ENCODE measurements around the gene CEACAM19.

CEACAM19 gene

DNA sequence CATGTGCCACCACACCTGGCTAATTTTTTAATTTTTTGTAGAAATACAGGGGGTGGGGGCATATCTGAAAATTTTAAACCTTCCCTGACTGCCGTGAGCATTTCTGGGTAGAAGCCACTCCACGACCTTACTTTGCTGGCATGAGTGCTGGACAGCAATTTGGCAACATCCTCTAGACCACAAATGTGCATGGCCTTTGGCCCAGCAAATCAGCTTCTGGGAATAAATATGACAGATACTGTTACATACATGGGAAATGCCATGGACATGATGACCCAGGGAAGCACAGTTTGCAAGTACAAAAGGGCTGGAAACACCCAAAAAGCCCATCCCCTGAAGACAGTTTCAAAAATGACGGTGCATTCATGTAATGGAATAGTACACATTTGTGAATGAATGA lies 30.8 kb upstream of the CEACAM19 start:
- DNase-seq (ENCODE audit: insufficient read length, low spot score) (no peak), FAIRE-seq (no peak)
- TF ChIP-seq POLR2A (IDR thresholded peaks at IDR 0.05; ENCODE audit: low read depth, low read length) = no peak

DNA sequence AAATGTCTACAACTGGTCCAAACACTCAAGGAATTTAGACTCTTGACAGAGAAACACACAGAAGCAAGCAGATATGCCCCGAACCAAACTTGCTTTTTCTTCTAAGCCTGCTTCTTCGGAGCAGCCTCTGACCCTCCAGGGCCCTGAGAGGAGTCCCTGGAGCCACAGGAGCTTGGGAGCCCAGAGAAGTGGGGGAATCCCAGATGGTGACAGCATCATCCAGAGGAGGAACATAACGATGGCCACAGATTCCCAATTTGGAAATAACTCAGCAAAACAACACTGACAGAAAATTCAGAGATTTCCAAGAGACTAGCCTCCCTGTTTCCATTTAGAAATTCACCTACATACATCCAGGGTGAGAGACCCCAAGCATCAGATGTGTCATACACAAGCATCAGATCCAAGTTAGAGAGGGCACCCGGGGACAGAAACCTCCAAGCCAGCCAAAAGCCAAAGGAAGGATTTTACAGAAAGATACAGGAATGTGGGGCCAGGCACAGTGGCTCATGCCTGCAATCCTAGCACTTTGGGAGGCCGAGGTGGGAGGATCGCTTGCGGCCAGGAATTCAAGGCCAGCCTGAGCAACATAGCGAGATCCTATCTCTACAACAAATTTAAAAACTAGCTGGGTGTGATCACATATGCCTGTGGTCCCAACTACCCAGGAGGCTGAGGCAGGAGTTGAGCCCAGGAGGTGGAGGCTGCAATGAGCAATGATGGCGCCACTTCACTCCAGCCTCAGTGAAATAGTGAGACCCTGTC lies 29.6 kb upstream of the CEACAM19 start:
- DNase-seq (ENCODE audit: insufficient read length, low spot score) = no peak
- no peak for TF ChIP-seq POLR2A (IDR thresholded peaks at IDR 0.05; ENCODE audit: low read depth, low read length)
- no peak for FAIRE-seq

DNA sequence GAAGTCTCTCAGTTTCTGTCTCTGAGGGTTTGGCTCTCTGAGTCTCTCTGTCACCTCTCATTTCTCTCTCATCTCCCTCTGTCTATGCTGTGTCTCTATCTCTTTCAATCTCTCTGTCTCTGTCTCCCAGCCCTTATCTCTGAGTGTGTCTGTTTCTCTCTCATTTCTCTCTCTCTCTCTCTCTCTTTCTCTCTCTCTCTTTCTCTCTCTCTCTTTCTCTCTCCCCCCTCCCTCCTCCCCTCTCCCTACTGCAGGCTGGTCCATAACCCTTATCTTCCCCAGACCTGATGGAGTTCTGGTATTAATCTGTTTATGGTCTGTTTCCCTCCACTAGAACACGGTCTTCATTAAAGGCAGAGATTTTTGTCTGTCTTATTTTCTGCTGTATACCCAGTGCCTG lies 28.9 kb upstream of the CEACAM19 start:
- TF ChIP-seq POLR2A (IDR thresholded peaks at IDR 0.05; ENCODE audit: low read depth, low read length) = no peak

DNA sequence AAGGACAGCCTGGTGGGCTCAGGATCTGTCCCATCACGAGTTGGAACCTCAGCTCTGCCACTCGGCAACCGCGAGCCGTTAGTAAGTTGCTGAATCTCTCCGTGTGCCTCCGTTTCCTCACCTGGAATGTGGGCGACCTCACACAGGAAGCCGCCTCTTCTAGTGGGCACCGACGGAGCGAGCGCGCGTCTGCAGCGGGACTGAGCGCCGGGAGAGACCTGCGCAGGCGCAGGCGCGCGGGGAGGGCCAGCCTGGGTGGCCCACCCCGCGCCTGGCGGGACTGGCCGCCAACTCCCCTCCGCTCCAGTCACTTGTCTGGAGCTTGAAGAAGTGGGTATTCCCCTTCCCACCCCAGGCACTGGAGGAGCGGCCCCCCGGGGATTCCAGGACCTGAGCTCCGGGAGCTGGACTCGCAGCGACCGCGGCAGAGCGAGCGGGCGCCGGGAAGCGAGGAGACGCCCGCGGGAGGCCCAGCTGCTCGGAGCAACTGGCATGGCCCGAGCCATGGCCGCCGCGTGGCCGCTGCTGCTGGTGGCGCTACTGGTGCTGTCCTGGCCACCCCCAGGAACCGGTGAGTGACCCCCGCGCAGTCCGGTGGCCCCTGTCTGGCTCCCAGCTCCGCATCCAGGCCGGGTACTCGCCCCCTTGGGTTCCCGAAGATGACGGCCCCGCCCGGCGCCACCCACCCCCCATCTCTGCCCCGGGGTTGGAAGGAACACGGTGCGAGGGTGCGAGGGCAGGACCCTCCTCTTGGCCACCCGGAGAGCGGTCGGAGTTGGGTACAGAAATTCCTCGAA lies 27.5 kb upstream of the CEACAM19 start, which contains the start of gene PVR:
TSS of gene PVR (plus strand) at position 306 of the 797 bp plus-strand sequence. CDS start at position 493, 187 bp downstream.
- TF ChIP-seq POLR2A (IDR thresholded peaks at IDR 0.05; ENCODE audit: low read depth, low read length) = no peak; the same call in 1 of the 2 replicates
- FAIRE-seq (no peak), DNase-seq (ENCODE audit: insufficient read length, low spot score) (peak; percentile 87)

More for the DNA sequence above, 28.9 kb upstream of the CEACAM19 start:
- no peak for FAIRE-seq
- no peak for DNase-seq (ENCODE audit: insufficient read length, low spot score)

DNA sequence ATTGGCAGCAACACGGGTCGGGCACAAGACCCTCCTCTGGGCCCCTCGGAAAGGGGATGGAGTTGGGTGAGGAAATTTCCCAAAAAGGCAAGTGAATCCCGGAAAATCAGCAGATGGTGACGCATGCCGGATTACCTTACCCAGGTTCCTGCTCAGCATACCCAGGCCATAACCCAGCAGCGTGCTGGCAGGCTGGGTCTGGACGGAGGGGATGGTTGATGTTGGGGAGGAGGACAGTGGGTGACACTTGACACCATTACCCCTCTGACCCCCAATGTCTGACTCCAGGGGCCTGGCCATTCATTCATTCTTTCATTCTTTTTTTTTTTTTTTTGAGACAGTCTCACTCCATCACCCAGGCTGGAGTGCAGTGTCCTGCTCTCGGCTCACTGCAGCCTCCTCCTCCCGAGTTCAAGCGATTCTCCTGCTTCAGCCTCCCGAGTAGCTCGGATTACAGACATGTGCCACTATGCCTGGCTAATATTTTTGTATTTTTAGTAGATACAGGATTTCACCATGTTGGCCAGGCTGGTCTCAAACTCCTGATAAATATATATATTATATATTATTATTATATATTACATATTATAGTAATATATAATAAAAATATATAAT lies 26.8 kb upstream of the CEACAM19 start:
- no peak for FAIRE-seq
- peak; percentile 60 for DNase-seq (ENCODE audit: insufficient read length, low spot score)
- TF ChIP-seq POLR2A (IDR thresholded peaks at IDR 0.05; ENCODE audit: low read depth, low read length) = no peak

DNA sequence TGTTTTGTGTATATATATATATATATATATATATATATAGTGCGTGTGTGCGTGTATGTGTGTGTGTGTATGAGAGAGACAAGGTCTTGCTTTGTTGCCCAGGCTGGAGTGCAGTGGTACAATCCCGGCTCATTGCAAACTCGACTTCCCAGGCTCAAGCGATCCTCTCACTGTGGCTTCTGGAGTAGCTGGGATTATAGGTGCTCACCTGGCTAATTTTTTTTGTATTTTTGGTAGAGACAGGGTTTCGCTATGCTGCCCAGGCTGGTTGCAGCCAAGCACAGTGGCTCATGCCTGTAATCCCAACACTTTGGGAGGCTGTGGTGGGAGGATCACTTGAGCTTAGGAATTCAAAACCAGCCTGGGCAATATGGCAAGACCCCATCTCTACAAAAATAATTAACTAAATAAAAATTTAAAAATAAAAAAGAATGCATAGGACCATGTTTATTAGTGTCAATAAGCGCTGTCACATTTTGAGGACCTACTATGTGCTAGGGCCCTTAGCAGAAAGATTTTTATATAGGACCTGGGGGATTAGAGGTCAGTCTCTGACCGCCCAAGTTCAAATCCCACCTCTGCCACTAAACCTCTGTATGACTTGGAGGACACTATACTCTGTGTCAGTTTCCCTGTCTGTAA lies 25.8 kb upstream of the CEACAM19 start:
- FAIRE-seq = no peak
- no peak for TF ChIP-seq POLR2A (IDR thresholded peaks at IDR 0.05; ENCODE audit: low read depth, low read length)

DNA sequence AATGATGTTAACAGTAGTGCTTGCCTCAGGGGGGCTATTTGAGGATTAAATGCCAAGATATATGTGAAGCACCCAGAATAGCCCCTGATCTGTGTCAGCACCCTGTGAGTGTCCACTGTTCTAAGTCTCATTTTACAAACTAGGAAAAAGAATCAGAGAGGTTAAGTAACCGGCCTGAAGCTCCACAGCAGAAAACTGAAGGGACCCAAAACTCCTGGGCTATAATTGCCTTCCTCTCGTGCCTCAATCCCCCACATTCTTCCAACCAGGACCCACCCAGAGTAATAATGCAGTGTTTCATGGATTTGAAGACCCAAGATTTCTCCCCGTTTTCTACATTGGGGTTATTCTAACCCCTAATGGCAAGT lies 25.2 kb upstream of the CEACAM19 start:
- DNase-seq (ENCODE audit: insufficient read length, low spot score) (no peak), FAIRE-seq (no peak)
- TF ChIP-seq POLR2A (IDR thresholded peaks at IDR 0.05; ENCODE audit: low read depth, low read length) = no peak

More for the DNA sequence above, 25.8 kb upstream of the CEACAM19 start:
- no peak for DNase-seq (ENCODE audit: insufficient read length, low spot score)

DNA sequence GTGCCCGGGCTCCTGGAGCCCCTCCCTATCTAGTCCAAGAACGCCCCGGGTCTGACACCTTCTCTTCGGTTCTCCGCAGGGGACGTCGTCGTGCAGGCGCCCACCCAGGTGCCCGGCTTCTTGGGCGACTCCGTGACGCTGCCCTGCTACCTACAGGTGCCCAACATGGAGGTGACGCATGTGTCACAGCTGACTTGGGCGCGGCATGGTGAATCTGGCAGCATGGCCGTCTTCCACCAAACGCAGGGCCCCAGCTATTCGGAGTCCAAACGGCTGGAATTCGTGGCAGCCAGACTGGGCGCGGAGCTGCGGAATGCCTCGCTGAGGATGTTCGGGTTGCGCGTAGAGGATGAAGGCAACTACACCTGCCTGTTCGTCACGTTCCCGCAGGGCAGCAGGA lies 24.1 kb upstream of the CEACAM19 start:
- no peak for TF ChIP-seq POLR2A (IDR thresholded peaks at IDR 0.05; ENCODE audit: low read depth, low read length)
- DNase-seq (ENCODE audit: insufficient read length, low spot score) = no peak
- no peak for FAIRE-seq

DNA sequence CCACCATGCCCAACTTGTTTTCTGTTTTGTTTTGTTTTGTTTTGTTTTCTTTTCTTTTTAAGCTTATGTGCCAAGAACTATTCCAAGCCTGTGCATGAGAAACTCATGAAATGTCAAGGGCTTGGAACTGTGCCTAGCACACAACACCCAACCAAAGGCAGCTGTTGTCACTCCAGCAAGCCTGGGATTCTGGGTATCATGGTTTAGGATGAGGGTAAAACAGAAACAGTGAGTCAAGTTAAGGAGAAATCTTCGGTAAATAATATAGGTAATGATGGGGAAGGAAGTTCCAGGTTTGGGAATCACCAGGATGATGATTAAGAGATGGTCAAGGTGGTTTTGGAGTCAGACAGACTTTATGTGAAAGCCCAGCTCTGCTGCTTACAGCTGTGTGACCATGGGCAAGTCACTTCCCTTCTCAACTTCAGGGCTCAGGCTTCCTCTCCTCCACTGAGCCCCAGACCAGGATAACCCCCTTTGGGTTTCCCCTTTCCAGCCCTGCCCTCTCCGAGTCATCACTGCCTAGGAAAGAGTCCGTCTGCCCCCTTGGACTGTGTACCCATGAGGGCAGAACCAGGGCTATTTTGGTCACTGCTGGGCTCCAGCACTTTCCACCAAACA lies 22.5 kb upstream of the CEACAM19 start:
- DNase-seq (ENCODE audit: insufficient read length, low spot score) = no peak
- no peak for TF ChIP-seq POLR2A (IDR thresholded peaks at IDR 0.05; ENCODE audit: low read depth, low read length)
- no peak for FAIRE-seq

DNA sequence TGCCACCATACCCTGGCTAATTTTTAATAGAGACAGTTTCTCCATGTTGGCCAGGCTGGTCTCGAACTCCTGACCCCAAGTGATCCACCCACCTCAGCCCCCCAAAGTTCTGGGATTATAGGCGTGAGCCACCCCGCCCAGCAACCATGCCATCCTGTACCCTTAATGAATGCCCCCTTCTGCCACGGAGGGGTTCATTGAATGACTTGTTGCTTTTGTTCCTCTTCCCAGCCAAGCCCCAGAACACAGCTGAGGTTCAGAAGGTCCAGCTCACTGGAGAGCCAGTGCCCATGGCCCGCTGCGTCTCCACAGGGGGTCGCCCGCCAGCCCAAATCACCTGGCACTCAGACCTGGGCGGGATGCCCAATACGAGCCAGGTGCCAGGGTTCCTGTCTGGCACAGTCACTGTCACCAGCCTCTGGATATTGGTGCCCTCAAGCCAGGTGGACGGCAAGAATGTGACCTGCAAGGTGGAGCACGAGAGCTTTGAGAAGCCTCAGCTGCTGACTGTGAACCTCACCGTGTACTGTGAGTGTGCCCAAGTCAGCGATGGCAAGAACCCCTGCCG lies 21.6 kb upstream of the CEACAM19 start:
- FAIRE-seq = no peak
- TF ChIP-seq POLR2A (IDR thresholded peaks at IDR 0.05; ENCODE audit: low read depth, low read length) = no peak
- no peak for DNase-seq (ENCODE audit: insufficient read length, low spot score)

DNA sequence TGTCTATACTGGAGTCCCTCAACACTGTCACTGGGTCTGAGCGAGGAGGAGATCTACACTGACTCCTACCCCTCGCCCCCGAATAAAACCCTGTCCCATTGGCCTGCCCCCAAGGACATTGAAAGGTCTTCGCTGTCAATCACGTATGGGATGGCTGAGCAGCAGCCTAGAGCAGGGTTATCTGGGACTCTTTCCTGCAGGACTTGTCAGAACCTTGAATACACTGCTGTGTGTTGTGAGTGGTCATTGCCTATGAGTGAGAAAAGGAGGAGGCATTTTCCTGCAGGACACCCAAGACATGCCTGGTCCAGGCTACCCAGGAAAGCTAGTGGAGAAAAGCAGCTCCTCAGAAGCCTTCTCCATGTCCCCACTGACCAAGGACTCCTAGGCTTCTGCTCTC lies 17.9 kb upstream of the CEACAM19 start:
- no peak for FAIRE-seq
- no peak for DNase-seq (ENCODE audit: insufficient read length, low spot score)
- TF ChIP-seq POLR2A (IDR thresholded peaks at IDR 0.05; ENCODE audit: low read depth, low read length) = no peak

DNA sequence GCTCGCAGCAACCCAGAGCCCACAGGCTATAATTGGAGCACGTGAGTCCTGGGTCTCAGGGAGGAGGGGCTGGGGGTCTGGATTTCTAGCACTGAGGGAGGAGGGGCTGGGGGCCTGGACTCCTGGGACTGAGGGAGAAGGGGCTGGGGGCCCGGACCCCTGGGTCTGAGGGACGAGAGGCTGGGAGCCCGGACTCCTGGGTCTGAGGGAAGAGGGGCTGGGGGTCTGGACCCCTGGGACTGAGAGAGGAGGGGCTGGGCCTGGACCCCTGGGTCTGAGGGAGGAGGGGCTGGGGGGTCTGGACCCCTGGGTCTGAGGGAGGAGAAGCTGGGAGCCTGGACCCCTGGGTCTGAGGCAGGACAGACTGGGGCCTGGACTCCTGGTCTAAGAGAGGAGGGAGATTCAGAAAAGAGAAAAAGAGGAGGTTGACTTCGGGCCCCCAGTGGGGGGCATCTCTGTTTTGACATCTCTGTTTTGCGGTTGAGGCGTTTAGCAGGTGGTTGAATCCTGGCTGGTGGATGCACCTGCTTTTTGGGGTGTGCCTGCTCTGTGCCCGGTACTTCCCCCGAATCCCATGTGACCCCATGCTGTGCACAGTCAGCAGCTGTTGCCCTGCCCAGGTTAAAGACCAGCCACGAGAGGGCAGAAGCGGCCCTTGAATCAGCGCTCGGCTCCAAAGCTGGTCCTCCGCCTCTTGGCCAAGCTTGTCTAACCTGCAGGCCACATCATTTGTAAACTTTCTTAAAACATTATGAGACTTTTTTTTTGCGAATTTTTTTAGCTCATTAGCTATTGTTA lies 17.1 kb upstream of the CEACAM19 start:
- FAIRE-seq (no peak), DNase-seq (ENCODE audit: insufficient read length, low spot score) (peak; percentile 24)
- TF ChIP-seq POLR2A (IDR thresholded peaks at IDR 0.05; ENCODE audit: low read depth, low read length) = no peak
